GM06990 (cell line): ENCODE results near the gene RBM20.

Experiments used
- DNase-seq: peaks from one replicate; pipeline ENCODE4 v3.0.0-alpha.2; 2011; ENCODE audit not compliant: insufficient read length; ENCODE audit errors: extremely low read depth
- H3K27me3 ChIP-seq: replicated peaks from 2 replicates; pipeline ENCODE4 v1.6.0; 2011; ENCODE audit warnings: low read length; ENCODE audit not compliant: control insufficient read depth, insufficient read depth
- H3K36me3 ChIP-seq: 2 replicates; pipeline ENCODE4 v1.5.1; 2011; ENCODE audit warnings: low read length; ENCODE audit not compliant: control insufficient read depth, insufficient read depth
- H3K4me3 ChIP-seq: replicated peaks from 2 replicates; pipeline ENCODE4 v1.5.1; 2011; ENCODE audit warnings: low read depth, mild to moderate bottlenecking, control low read depth, low read length
- TF ChIP-seq, protein P1 (sequence below): IDR thresholded peaks from 2 replicates; pipeline ENCODE4 v1.5.1; 2011; ENCODE audit warnings: low read length, control low read depth, mild to moderate bottlenecking, inconsistent platforms; ENCODE audit not compliant: insufficient read depth, poor library complexity, severe bottlenecking

Gene RBM20

DNA sequence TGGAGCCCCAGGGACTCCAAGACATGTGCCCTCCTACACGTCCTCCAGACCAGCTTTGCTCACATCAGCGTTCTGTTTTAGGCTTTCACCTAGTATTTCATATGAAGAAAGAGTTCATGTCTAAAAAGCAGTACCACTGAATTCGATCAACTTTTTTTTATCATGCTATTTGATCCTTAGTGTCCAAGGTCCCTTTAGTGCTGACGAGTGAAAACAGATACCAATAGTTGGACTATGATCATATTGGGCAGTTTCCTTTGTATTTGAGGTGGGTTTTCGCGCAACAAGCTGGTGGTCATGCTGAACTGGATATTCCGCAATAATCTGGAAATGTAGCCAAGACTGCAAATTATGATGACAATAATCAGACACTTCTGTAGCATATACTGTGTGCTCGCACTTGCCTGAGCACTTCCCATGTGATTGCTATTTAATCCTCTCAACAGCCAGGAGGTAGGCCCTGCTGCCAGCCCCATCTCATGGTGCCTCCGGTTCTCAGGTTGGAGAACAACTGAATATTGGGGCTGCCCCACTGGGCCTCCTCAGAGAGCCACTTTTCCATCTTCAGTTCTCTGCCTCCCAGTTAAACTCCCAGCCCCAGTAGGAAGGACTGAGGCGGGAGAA is 65.9 kb downstream of the RBM20 start:
- DNase-seq: no peak
- H3K4me3 ChIP-seq: no peak overlapping the region
- TF ChIP-seq, protein P1, sequence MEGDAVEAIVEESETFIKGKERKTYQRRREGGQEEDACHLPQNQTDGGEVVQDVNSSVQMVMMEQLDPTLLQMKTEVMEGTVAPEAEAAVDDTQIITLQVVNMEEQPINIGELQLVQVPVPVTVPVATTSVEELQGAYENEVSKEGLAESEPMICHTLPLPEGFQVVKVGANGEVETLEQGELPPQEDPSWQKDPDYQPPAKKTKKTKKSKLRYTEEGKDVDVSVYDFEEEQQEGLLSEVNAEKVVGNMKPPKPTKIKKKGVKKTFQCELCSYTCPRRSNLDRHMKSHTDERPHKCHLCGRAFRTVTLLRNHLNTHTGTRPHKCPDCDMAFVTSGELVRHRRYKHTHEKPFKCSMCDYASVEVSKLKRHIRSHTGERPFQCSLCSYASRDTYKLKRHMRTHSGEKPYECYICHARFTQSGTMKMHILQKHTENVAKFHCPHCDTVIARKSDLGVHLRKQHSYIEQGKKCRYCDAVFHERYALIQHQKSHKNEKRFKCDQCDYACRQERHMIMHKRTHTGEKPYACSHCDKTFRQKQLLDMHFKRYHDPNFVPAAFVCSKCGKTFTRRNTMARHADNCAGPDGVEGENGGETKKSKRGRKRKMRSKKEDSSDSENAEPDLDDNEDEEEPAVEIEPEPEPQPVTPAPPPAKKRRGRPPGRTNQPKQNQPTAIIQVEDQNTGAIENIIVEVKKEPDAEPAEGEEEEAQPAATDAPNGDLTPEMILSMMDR: no peak
- H3K27me3 ChIP-seq: no peaks in the 10 kb centered on the region
- no peaks in the 10 kb centered on the region for H3K36me3 ChIP-seq

DNA sequence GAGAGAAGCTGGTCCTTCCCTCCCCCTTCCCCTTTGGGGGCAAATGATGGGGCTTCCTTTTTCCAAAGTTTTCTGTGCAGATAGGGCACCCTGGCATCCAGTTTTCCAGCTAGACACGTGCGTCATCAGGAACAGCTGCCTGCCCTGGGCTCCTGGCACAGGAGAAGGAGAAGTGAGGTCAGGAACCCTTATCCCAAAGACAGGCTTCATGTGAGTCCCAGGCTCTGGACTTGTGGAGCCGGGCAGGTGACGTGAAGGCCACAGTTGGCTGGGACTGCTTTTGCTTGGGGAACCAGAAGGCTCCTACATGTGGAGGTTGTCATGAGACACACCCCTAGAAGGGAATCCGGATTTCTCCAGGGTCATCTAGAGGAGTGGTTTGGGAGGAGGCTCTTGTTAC is 66.5 kb downstream of the RBM20 start:
- Histone ChIP-seq H3K27me3 (no peaks in the 10 kb centered on the region), H3K36me3 (no peaks in the 10 kb centered on the region), H3K4me3 (no peak overlapping the region)
- no peak for DNase-seq
- TF ChIP-seq, protein P1: no peak

DNA sequence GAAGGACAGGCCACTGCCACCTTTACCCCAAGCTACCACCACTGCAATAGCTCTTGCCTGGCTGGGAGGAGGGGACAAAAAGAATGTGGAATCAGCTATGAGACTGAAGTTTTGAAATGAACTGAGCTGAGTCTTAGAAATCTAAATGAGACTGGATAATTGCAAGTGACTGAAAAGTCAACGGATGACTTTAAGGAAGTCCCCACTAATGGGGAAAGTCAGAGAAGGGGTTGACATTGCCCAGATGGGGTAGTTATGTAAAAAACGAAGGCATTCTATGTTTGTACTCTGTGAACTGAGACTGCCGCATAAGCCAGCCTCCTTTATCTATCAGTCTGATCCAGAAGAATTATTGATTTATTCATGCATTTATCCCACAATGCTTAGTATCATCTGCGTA is 67.2 kb downstream of the RBM20 start:
- no peak for DNase-seq
- no peaks in the 10 kb centered on the region for H3K36me3 ChIP-seq
- no peaks in the 10 kb centered on the region for H3K27me3 ChIP-seq
- TF ChIP-seq, protein P1: no peak
- no peak overlapping the region for H3K4me3 ChIP-seq

DNA sequence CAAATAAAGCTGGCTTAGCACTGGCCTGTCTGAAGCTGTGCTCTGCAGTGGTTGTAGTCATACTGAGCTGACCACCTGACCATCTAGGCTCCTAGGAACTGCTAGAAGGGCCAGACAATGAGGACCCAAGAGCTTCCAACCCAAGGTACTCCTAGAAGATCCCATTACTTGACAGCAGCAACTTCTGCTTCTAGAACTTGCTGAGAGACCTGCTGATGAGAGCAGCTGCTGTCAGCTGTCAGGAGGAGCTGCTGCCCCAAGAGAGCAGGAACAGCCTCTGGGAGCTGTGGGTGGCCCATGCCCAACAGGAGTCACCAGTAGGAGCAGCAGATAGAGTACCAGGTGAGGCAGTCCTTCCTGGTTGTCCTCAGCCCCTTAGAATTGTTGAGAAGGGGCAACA is 70.2 kb downstream of the RBM20 start:
- DNase-seq: no peak
- TF ChIP-seq, protein P1: no peak

DNA sequence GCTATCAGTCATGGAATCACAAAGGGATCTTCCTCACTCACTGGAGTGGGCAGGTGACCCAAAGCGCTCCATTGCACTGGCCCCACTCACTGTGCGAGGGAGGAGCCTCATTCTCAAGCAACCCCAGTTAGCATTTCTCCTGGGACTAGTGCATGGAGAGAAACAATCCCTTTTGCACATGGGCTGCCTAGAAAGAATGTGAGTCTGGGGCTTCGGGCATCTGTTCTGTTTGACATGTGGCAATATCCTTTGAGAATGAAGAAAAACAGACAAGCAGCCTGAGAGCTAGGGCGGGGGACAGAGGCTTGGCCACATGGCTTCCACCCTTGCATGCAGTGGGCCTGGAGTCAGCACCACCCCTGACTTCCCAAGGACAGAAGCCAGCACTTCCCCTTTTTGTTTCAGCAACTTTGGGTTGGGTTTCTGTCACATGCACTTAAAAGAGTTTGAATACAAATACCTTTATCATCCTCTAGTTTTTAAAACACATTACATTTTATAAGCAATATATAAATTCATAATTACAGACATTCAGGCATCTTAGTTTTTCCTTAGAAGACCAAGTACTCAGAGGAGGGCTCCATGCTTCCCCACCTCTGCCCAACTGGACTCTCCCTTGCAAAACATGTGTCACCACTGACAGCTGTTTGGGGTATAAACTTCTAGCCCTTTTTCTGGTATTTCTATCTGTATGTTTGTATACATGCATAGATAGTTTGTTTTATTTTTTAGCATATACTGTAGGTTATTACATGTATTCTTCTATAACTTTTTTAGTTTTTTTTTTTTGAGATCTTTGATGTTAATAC is 73.8 kb downstream of the RBM20 start:
- TF ChIP-seq, protein P1: no peak
- H3K4me3 ChIP-seq: no peak overlapping the region
- H3K27me3 ChIP-seq: no peaks in the 10 kb centered on the region
- DNase-seq: no peak
- no peaks in the 10 kb centered on the region for H3K36me3 ChIP-seq

More for the DNA sequence above, 70.2 kb downstream of the RBM20 start:
- no peak overlapping the region for H3K4me3 ChIP-seq
- no peaks in the 10 kb centered on the region for H3K27me3 ChIP-seq
- no peaks in the 10 kb centered on the region for H3K36me3 ChIP-seq
